HepG2 (cell line): ENCODE results near the gene RAPGEF5. TPM values are rescaled to one million over a fixed set of nuclear protein-coding genes. Genes with fewer than 3 reads are reported as not detected.

Source experiments
- ATAC-seq: fragments of 200-7000 bp; cut with Tn5 transposase; 3 replicates; pipeline ENCODE4 v1.9.1; 2020; ENCODE audit warnings: mild to moderate bottlenecking, moderate library complexity
- BruUV-seq: library from RNA; stranded (reverse); fragments of 400-500 nt; replicated peaks from 2 replicates; lab custom pipeline; 2021; lab: Mats Ljungman, UMichigan
- CTCF ChIA-PET: fragments of 300-600 bp; formaldehyde crosslinking; extraction: SDS; loops from one replicate; lab custom pipeline; 2021; ENCODE audit warnings: low total read pairs, inconsistent platforms, low intra/inter-chr PET ratio; lab: Yijun Ruan, JAX
- POLR2A ChIA-PET: fragments of 350-600 bp; sonication (Branson Sonifier 250); formaldehyde crosslinking; loops from one replicate; lab custom pipeline; 2020; ENCODE audit warnings: antibody characterized with exemption, inconsistent platforms; lab: Yijun Ruan, JAX
- DNase-seq: peaks from one replicate; pipeline ENCODE4 v3.0.0-alpha.2; 2015; ENCODE audit warnings: low spot score
- FAIRE-seq: peaks from 3 replicates; lab custom pipeline; 2011; peaks lifted over from hg19 to GRCh38; lab: Jason Lieb, UNC
- H2AFZ ChIP-seq: one replicate; pipeline ENCODE4 v1.6.1; 2011; ENCODE audit warnings: low read length, inconsistent platforms
- H3K27ac ChIP-seq: fragments of 300-600 bp; 3 replicates; pipeline ENCODE4 v1.8.0; 2011; ENCODE audit warnings: mixed run types, mild to moderate bottlenecking, mixed read lengths, low read length, inconsistent platforms; ENCODE audit not compliant: insufficient read depth; ENCODE audit errors: extremely low read length
- H3K27me3 ChIP-seq, 2 experiments: fragments of 200-600 bp in 1 of 2; 2 replicates in 1 of 2; 3 replicates in 1 of 2; pipeline versions ENCODE4 v1.6.0 to v1.8.0; 2011; ENCODE audit warnings: low read length in 2 of 2, mild to moderate bottlenecking in 2 of 2, moderate library complexity in 2 of 2, inconsistent platforms in 1 of 2; ENCODE audit not compliant: insufficient read depth in 2 of 2, control insufficient read depth in 1 of 2
- H3K36me3 ChIP-seq, 2 experiments: fragments of 200-600 bp in 1 of 2; replicated peaks in 1 of 2; 2 replicates in 1 of 2; 3 replicates in 1 of 2; pipeline versions ENCODE4 v1.5.1 to v1.8.0; 2011; ENCODE audit warnings: low read length in 2 of 2, inconsistent platforms in 1 of 2; ENCODE audit not compliant: insufficient read depth in 2 of 2, control insufficient read depth in 1 of 2
- H3K4me1 ChIP-seq: 2 replicates; pipeline ENCODE4 v1.5.1; 2012; ENCODE audit warnings: low read length, inconsistent platforms; ENCODE audit not compliant: insufficient read depth
- H3K4me2 ChIP-seq: 2 replicates; pipeline ENCODE4 v1.6.0; 2011; ENCODE audit warnings: low read depth, low read length, inconsistent platforms
- H3K4me3 ChIP-seq, 3 experiments: fragments of 200-600 bp in 1 of 3; sonication (generic), shearing (Covaris generic) in 1 of 3; replicated peaks in 1 of 3; 2 replicates each; pipeline ENCODE4 v1.5.1; 2011 to 2016; ENCODE audit warnings: low read length in 3 of 3, inconsistent platforms in 2 of 3, low read depth in 2 of 3, mild to moderate bottlenecking in 2 of 3, control low read depth in 1 of 3, mixed read lengths in 1 of 3; ENCODE audit not compliant: insufficient read depth in 1 of 3
- H3K79me2 ChIP-seq: one replicate; pipeline ENCODE4 v1.6.1; 2011; ENCODE audit warnings: low read length, inconsistent platforms; ENCODE audit not compliant: insufficient read depth
- H3K9ac ChIP-seq: 2 replicates; pipeline ENCODE4 v1.6.0; 2011; ENCODE audit warnings: mild to moderate bottlenecking, low read depth, low read length, inconsistent platforms; ENCODE audit not compliant: insufficient read depth
- H3K9me3 ChIP-seq: 2 replicates; pipeline ENCODE4 v1.5.1; 2012; ENCODE audit warnings: mild to moderate bottlenecking, low read length
- H4K20me1 ChIP-seq: 2 replicates; pipeline ENCODE4 v1.6.0; 2011; ENCODE audit warnings: inconsistent platforms, mild to moderate bottlenecking, low read length, moderate library complexity; ENCODE audit not compliant: insufficient read depth
- FOSL1 ChIP-seq: sonication (generic); formaldehyde crosslinking; IDR thresholded peaks from 2 replicates; pipeline ENCODE4 v1.9.0; 2021; ENCODE audit warnings: missing genetic modification reagents, borderline replicate concordance
- GPN1 ChIP-seq: sonication (generic); formaldehyde crosslinking; IDR thresholded peaks from 2 replicates; pipeline ENCODE4 v1.5.1; 2020; ENCODE audit warnings: missing genetic modification reagents, borderline replicate concordance
- GRHL1 ChIP-seq: sonication (generic); formaldehyde crosslinking; conservative IDR thresholded peaks from 2 replicates; pipeline ENCODE4 v1.8.0; 2022; ENCODE audit warnings: missing genetic modification reagents
- IRF9 ChIP-seq: sonication (generic); formaldehyde crosslinking; IDR thresholded peaks from 2 replicates; pipeline ENCODE4 v1.8.0; 2022; ENCODE audit warnings: missing genetic modification reagents, mild to moderate bottlenecking, borderline replicate concordance
- KLF13 ChIP-seq: sonication (generic); formaldehyde crosslinking; IDR thresholded peaks from 2 replicates; pipeline ENCODE4 v1.4.0; 2020; ENCODE audit warnings: mild to moderate bottlenecking, missing genetic modification reagents
- KLF9 ChIP-seq: IDR thresholded peaks from 2 replicates; pipeline ENCODE4 v1.6.1; 2016; ENCODE audit warnings: low read depth
- SP140L ChIP-seq: sonication (generic); formaldehyde crosslinking; IDR thresholded peaks from 2 replicates; pipeline ENCODE4 v1.4.0; 2020; ENCODE audit warnings: missing genetic modification reagents, borderline replicate concordance
- THAP8 ChIP-seq: sonication (generic); formaldehyde crosslinking; IDR thresholded peaks from 2 replicates; pipeline ENCODE4 v1.5.1; 2020; ENCODE audit warnings: missing genetic modification reagents, mild to moderate bottlenecking, borderline replicate concordance
- ZNF160 ChIP-seq: sonication (generic); formaldehyde crosslinking; IDR thresholded peaks from 2 replicates; pipeline ENCODE4 v1.8.0; 2022; ENCODE audit warnings: mild to moderate bottlenecking, inconsistent platforms, missing genetic modification reagents
- ZNF205 ChIP-seq: IDR thresholded peaks from 2 replicates; pipeline ENCODE4 v1.6.1; 2018; ENCODE audit warnings: missing biosample characterization, missing genetic modification reagents
- ZNF235 ChIP-seq: sonication (generic); formaldehyde crosslinking; IDR thresholded peaks from 2 replicates; pipeline ENCODE4 v1.8.1; 2023; ENCODE audit warnings: mild to moderate bottlenecking, missing genetic modification reagents, borderline replicate concordance
- ZNF281 ChIP-seq: sonication (generic); formaldehyde crosslinking; IDR thresholded peaks from 2 replicates; pipeline ENCODE4 v1.4.0; 2020; ENCODE audit warnings: missing genetic modification reagents, borderline replicate concordance
- ZNF317 ChIP-seq: sonication (generic); formaldehyde crosslinking; IDR thresholded peaks from 2 replicates; pipeline ENCODE4 v1.5.0; 2020; ENCODE audit warnings: mild to moderate bottlenecking, missing genetic modification reagents
- ZNF564 ChIP-seq: sonication (generic); formaldehyde crosslinking; IDR thresholded peaks from 2 replicates; pipeline ENCODE4 v1.8.1; 2023; ENCODE audit warnings: mild to moderate bottlenecking, missing genetic modification reagents
- ZNF7 ChIP-seq: IDR thresholded peaks from 2 replicates; pipeline ENCODE4 v1.6.1; 2016; ENCODE audit warnings: missing biosample characterization, missing genetic modification reagents
- ZNF740 ChIP-seq: sonication (generic); formaldehyde crosslinking; IDR thresholded peaks from 2 replicates; pipeline ENCODE4 v1.4.0; 2020; ENCODE audit warnings: missing genetic modification reagents
- ZNF776 ChIP-seq: sonication (generic); formaldehyde crosslinking; IDR thresholded peaks from 2 replicates; pipeline ENCODE4 v1.4.0; 2020; ENCODE audit warnings: mild to moderate bottlenecking, missing genetic modification reagents
- ZSCAN20 ChIP-seq: sonication (generic); formaldehyde crosslinking; IDR thresholded peaks from 2 replicates; pipeline ENCODE4 v1.4.0; 2020; ENCODE audit warnings: missing genetic modification reagents, mild to moderate bottlenecking, borderline replicate concordance
- ZSCAN31 ChIP-seq: sonication (generic); formaldehyde crosslinking; IDR thresholded peaks from 2 replicates; pipeline ENCODE4 v1.5.0; 2020; ENCODE audit warnings: low read depth, mild to moderate bottlenecking, missing genetic modification reagents
- WGBS: methylation state at CpG from one replicate; pipeline ENCODE4 v1.1.6; 2017; ENCODE audit warnings: low lambda C conversion rate; 5-methylcytosine and 5-hydroxymethylcytosine counted together
- in situ Hi-C: cut with HindIII; loops from 2 replicates; pipeline ENCODE4 v1.10.0; 2017; ENCODE audit warnings: low pct_unique_long_range_greater_than_20kb; ENCODE audit not compliant: extremely low pct_ligation_motif_present
- intact Hi-C: fragments of 100-400 bp; cut with micrococcal nuclease; formaldehyde crosslinking; loops from one replicate; pipeline ENCODE4 v1.10.0; 2022; ENCODE audit not compliant: unreplicated experiment
- polyA plus RNA-seq, 8 experiments: library from polyadenylated mRNA; depleted of rRNA in 3 of 8; stranded (reverse) in 7 of 8; unstranded in 1 of 8; fragments of >200 nt; fragmentation: Illumina TruSeq in 4 of 8; extraction: Trizol in 4 of 8; gene quantifications; 2 replicates each; pipeline versions ENCODE4 v1.2.1 to v1.2.3, GENCODE V29; 2011 to 2016; ENCODE audit warnings: low read depth in 4 of 8, missing spikeins in 1 of 8, mixed read lengths in 1 of 8; ENCODE audit not compliant: insufficient read depth in 1 of 8
- total RNA-seq, 5 experiments: library from RNA; depleted of rRNA; stranded (reverse); fragments of >200 nt; fragmentation: Illumina TruSeq; extraction: Trizol; gene quantifications; 2 replicates each; pipeline ENCODE4 v1.2.3, GENCODE V29; 2016; ENCODE audit warnings: low read depth in 1 of 5

RAPGEF5 gene
- total and polyA plus RNA-seq, 2 of the 13 experiments (the other 11 are each of a cell fraction or from before 2014, with no cell fraction given) = 17.1 to 23.4 TPM

- TF ChIP-seq ZNF160 (CRISPR knock-in tag) = no peak
- TF ChIP-seq KLF9 (CRISPR knock-in tag) = no peak
- TF ChIP-seq ZNF205 = no peak
- TF ChIP-seq FOSL1 (CRISPR knock-in tag) = no peak
- no peak for TF ChIP-seq ZNF7 (CRISPR knock-in tag)
- no peak for TF ChIP-seq ZSCAN20
Observed at GRCh38 chr7:22229148-22229547, 127.8 kb downstream of the RAPGEF5 start (continued).

- Histone ChIP-seq H3K27ac (no peak overlapping the region), H3K36me3 (peaks cover 12 to 54% of the 10 kb centered on the region in 2 experiments), H3K9ac (no peak overlapping the region), H3K9me3 (no peaks in the 10 kb centered on the region), H3K4me1 (peaks cover 12% of the 10 kb centered on the region; the same call in 1 of the 2 replicates), H3K4me3 (no peak overlapping the region), H3K79me2 (no peaks in the 10 kb centered on the region), H2AFZ (no peak overlapping the region), H3K27me3 (no peaks in the 10 kb centered on the region), H3K4me2 (no peak overlapping the region), H4K20me1 (no peaks in the 10 kb centered on the region; the same call in 1 of the 2 replicates)
- DNase-seq = no peak
- no peak for ATAC-seq
- no TSS peak for BruUV-seq
- intact Hi-C loops (no loop called here), in situ Hi-C loops (no loop called here)
- ChIA-PET CTCF (no interaction called here), POLR2A (no interaction called here)
- FAIRE-seq = no peak
- WGBS = 93% methylated on average over 1 of the region's 1 CpG
- TF ChIP-seq ZNF235 (CRISPR knock-in tag) = no peak
- TF ChIP-seq ZNF564 (CRISPR knock-in tag) = no peak
- TF ChIP-seq IRF9 (CRISPR knock-in tag) = no peak
- TF ChIP-seq GRHL1 (CRISPR knock-in tag) = no peak
- no peak for TF ChIP-seq ZNF317 (CRISPR knock-in tag)
- no peak for TF ChIP-seq ZSCAN31 (CRISPR knock-in tag)
- no peak for TF ChIP-seq ZNF740 (CRISPR knock-in tag)
- TF ChIP-seq SP140L (CRISPR knock-in tag) = no peak
- TF ChIP-seq THAP8 (CRISPR knock-in tag) = no peak
- TF ChIP-seq GPN1 (CRISPR knock-in tag) = no peak
- TF ChIP-seq ZNF776 (CRISPR knock-in tag) = no peak
- no peak for TF ChIP-seq KLF13 (CRISPR knock-in tag)
- no peak for TF ChIP-seq ZNF281 (CRISPR knock-in tag)
Observed at GRCh38 chr7:22223807-22224206, 133.1 kb downstream of the RAPGEF5 start.
